MCF 10A (cell line): ENCODE data around the gene RIN3. TPM values are rescaled to one million over a fixed set of nuclear protein-coding genes. Genes with fewer than 3 reads are reported as not detected.
A peak's percentile ranks its signal among the peaks of the same experiment; 100 is the strongest.

Experiments used
- Bru-seq: library from RNA; stranded (reverse); fragments of 400-500 nt; gene quantifications from one replicate; lab custom pipeline; 2021; lab: Mats Ljungman, UMichigan
- BruChase-seq, 2 experiments: library from RNA; stranded (reverse); fragments of 400-500 nt; gene quantifications; one replicate each; lab custom pipeline; 2021; lab: Mats Ljungman, UMichigan
- BruUV-seq: library from RNA; stranded (reverse); fragments of 400-500 nt; replicated peaks from 2 replicates; lab custom pipeline; 2021; lab: Mats Ljungman, UMichigan
- CTCF ChIA-PET: fragments of 300-600 bp; sonication (Branson Sonifier 250); formaldehyde crosslinking; extraction: SDS; loops from one replicate; lab custom pipeline; 2021; ENCODE audit warnings: antibody characterized with exemption, inconsistent platforms; lab: Yijun Ruan, JAX
- POLR2A ChIA-PET: fragments of 300-600, 350-650 bp; sonication (Branson Sonifier 250); formaldehyde crosslinking; extraction: SDS; loops from one replicate; lab custom pipeline; 2020; ENCODE audit warnings: antibody characterized with exemption, inconsistent platforms; lab: Yijun Ruan, JAX
- DNase-seq: peaks from one replicate; pipeline ENCODE4 v3.0.0-alpha.2; 2018; ENCODE audit not compliant: unreplicated experiment
- H3K27ac Mint-ChIP-seq: one replicate; pipeline ENCODE4 v1.8.0; 2022; ENCODE audit warnings: mild to moderate bottlenecking, low read depth, mixed read lengths; ENCODE audit not compliant: unreplicated experiment
- H3K27me3 Mint-ChIP-seq: one replicate; pipeline ENCODE4 v1.8.0; 2022; ENCODE audit warnings: mixed read lengths; ENCODE audit not compliant: insufficient read depth, unreplicated experiment
- H3K36me3 Mint-ChIP-seq: one replicate; pipeline ENCODE4 v1.8.0; 2022; ENCODE audit warnings: mild to moderate bottlenecking, moderate library complexity, mixed read lengths; ENCODE audit not compliant: insufficient read depth, unreplicated experiment
- H3K4me1 Mint-ChIP-seq: one replicate; pipeline ENCODE4 v1.8.0; 2022; ENCODE audit warnings: mixed read lengths; ENCODE audit not compliant: insufficient read depth, unreplicated experiment
- H3K4me3 Mint-ChIP-seq: one replicate; pipeline ENCODE4 v1.8.0; 2022; ENCODE audit warnings: mild to moderate bottlenecking, moderate library complexity, mixed read lengths; ENCODE audit not compliant: unreplicated experiment
- H3K9me3 Mint-ChIP-seq: one replicate; pipeline ENCODE4 v1.8.0; 2022; ENCODE audit warnings: mixed read lengths; ENCODE audit not compliant: unreplicated experiment
- intact Hi-C: fragments of 100-400 bp; cut with micrococcal nuclease; formaldehyde crosslinking; loops from 2 replicates; pipeline ENCODE4 v1.14.1; 2022
- long read RNA-seq: library from polyadenylated mRNA; stranded (forward); transcript quantifications from one replicate; pipeline ENCODE4 v2.0.0, GENCODE V29; 2022
- total RNA-seq: library from RNA; stranded (reverse); gene quantifications from 2 replicates; pipeline ENCODE4 v1.2.3, GENCODE V29; 2022
- TF ChIP-seq, protein P1 (sequence below): fragments of 200-600 bp; IDR thresholded peaks from one replicate; pipeline ENCODE4 v1.8.0; 2022; ENCODE audit warnings: antibody characterized with exemption, mild to moderate bottlenecking; ENCODE audit not compliant: unreplicated experiment

Gene RIN3, protein sequence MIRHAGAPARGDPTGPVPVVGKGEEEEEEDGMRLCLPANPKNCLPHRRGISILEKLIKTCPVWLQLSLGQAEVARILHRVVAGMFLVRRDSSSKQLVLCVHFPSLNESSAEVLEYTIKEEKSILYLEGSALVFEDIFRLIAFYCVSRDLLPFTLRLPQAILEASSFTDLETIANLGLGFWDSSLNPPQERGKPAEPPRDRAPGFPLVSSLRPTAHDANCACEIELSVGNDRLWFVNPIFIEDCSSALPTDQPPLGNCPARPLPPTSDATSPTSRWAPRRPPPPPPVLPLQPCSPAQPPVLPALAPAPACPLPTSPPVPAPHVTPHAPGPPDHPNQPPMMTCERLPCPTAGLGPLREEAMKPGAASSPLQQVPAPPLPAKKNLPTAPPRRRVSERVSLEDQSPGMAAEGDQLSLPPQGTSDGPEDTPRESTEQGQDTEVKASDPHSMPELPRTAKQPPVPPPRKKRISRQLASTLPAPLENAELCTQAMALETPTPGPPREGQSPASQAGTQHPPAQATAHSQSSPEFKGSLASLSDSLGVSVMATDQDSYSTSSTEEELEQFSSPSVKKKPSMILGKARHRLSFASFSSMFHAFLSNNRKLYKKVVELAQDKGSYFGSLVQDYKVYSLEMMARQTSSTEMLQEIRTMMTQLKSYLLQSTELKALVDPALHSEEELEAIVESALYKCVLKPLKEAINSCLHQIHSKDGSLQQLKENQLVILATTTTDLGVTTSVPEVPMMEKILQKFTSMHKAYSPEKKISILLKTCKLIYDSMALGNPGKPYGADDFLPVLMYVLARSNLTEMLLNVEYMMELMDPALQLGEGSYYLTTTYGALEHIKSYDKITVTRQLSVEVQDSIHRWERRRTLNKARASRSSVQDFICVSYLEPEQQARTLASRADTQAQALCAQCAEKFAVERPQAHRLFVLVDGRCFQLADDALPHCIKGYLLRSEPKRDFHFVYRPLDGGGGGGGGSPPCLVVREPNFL
- total RNA-seq, result 14.2 and 19.3 TPM in 2 replicates
- Bru-seq, nascent RNA, result percentile 59 among the genes with signal in this experiment
- BruChase-seq, experiment 1, labeled RNA remaining after a 6-hour chase, result percentile 47 among the genes with signal in this experiment
- percentile 49 among the genes with signal in this experiment for BruChase-seq, experiment 2, labeled RNA remaining after a 2-hour chase
- long read RNA-seq, partial matches to known transcripts, result 20 of 31 reads
- long read RNA-seq, other reads (novel, unspliced or antisense), result 10 of 31 reads

DNA sequence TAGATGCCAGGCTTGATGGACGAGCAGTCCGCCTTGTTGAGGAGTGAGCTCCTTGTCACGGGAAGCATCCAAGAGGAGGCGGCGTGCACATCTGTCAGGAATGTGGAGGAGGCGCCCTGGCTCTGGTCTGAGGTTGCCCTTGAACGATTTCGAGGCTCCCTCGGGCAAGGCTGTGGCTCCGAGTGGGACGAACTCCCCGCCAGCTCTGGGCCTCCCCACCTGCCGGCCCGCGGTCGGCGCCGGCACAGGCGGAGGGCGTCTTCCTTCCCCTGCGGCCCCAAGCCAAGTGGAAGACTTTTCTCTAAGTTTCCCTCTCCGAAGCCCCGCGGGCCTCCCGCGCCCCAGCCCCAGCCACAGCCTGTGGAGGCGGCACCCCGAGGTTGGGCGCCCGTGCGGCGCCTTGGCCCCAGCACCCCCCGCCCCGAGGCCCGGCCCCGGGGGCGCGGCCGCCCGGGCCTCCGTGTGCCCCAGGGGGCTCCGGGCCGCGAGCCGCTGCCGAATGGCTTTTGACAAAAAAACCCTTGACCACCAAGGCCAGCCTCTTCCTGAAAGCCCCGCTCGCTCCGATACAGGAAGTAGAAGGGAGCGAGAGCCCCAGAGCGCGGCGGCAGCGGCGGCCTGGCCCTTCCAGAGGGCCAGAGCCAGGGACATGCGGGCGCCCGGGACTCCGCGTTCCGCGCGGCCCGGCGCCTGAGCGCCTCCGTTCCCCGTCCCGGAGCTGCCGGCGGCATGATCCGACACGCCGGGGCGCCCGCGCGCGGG is at the start of gene RIN3:
RIN3 (plus strand) TSS at position 578 of the 762 bp plus-strand sequence; CDS start at position 730, 152 bp downstream.
- no peaks in the 10 kb centered on the region for H3K9me3 Mint-ChIP-seq
- H3K4me3 Mint-ChIP-seq, result peak within 1 kb of the TSS; percentile 70
- TF ChIP-seq, protein P1, sequence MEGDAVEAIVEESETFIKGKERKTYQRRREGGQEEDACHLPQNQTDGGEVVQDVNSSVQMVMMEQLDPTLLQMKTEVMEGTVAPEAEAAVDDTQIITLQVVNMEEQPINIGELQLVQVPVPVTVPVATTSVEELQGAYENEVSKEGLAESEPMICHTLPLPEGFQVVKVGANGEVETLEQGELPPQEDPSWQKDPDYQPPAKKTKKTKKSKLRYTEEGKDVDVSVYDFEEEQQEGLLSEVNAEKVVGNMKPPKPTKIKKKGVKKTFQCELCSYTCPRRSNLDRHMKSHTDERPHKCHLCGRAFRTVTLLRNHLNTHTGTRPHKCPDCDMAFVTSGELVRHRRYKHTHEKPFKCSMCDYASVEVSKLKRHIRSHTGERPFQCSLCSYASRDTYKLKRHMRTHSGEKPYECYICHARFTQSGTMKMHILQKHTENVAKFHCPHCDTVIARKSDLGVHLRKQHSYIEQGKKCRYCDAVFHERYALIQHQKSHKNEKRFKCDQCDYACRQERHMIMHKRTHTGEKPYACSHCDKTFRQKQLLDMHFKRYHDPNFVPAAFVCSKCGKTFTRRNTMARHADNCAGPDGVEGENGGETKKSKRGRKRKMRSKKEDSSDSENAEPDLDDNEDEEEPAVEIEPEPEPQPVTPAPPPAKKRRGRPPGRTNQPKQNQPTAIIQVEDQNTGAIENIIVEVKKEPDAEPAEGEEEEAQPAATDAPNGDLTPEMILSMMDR, result no peak
- ChIA-PET CTCF (interaction anchor here (0.6 to 0.7 kb wide), 2 partner anchors 14 to 89 kb away, joined by 3 to 4 read pairs; no protein-coding TSS in a partner anchor), POLR2A (interaction anchor here (0.7 to 1.9 kb wide), 7 partner anchors 10 to 392 kb away, joined by 3 to 5 read pairs (median 5); partner anchors contain the start of genes CPSF2 and NDUFB1)
- H3K27me3 Mint-ChIP-seq, result no peaks in the 10 kb centered on the region
- no TSS peak for BruUV-seq
- no peak within 1 kb of the TSS for H3K27ac Mint-ChIP-seq
- peaks cover 4% of the 10 kb centered on the region for H3K36me3 Mint-ChIP-seq
- peaks cover 11% of the 10 kb centered on the region for H3K4me1 Mint-ChIP-seq
- intact Hi-C loops, result no loop called here
- peak; percentile 50 for DNase-seq

DNA sequence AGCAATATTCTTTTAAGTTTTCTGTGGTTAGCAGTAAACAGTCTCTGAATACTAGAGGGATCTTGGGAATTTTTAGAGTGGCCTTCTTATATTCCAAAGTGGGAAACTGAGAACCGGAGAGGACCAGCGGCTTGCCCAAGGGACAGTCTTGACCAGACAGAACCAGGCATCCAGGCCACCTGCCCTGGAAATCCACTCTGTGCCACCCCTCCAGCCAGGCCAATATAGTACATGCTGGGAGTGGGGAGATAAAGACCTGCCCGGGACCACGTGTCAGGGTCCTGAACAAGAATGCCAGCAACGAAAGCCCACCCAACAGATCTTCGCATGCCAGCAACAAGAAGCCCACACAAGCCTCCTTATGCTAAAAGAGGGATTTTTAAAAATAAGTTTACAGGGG is 49.4 kb upstream of the RIN3 start:
- intact Hi-C loops, result no loop called here
- POLR2A ChIA-PET, result no interaction called here
- no peak overlapping the region for H3K27ac Mint-ChIP-seq

DNA sequence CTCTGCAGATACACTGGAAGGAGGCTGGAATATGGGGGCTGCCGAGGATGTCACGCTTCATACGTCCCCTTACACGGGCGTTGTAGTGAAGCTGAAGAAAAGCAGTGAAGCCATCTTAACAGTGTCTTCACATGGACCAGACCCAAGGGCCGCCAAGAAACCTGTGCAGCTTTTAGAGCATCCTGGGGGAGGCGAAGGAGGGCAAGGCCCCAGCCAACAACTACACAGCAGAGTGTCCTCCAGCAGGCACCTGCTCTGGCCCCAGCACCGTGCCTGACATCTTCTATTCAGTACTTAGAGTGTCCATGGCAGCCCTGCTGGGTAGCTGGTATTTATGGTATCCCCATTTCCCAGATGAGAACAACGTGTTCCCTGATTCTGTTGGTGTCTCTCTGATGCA is 48.9 kb upstream of the RIN3 start:
- Mint-ChIP-seq H3K9me3 (no peaks in the 10 kb centered on the region), H3K27ac (no peak overlapping the region), H3K36me3 (no peaks in the 10 kb centered on the region), H3K4me1 (peaks cover under 1% of the 10 kb centered on the region), H3K27me3 (no peaks in the 10 kb centered on the region), H3K4me3 (no peak overlapping the region)
- ChIA-PET CTCF (no interaction called here), POLR2A (no interaction called here)
- intact Hi-C loops, result no loop called here
- no TSS peak for BruUV-seq
- TF ChIP-seq, protein P1, result no peak
- no peak for DNase-seq

More for the DNA sequence above, 49.4 kb upstream of the RIN3 start:
- no peaks in the 10 kb centered on the region for H3K4me1 Mint-ChIP-seq
- H3K36me3 Mint-ChIP-seq, result no peaks in the 10 kb centered on the region
- DNase-seq, result no peak
- no peaks in the 10 kb centered on the region for H3K9me3 Mint-ChIP-seq
- H3K27me3 Mint-ChIP-seq, result no peaks in the 10 kb centered on the region
- no peak overlapping the region for H3K4me3 Mint-ChIP-seq
- BruUV-seq, result no TSS peak
- TF ChIP-seq, protein P1, result no peak
- CTCF ChIA-PET, result no interaction called here
